B cell (primary cell): ENCODE data around the gene GMPS.

Source experiments
- CTCF ChIP-seq: fragments of 200-600 bp; IDR thresholded peaks from one replicate; pipeline ENCODE4 v1.8.0; 2022; ENCODE audit warnings: antibody characterized with exemption, mild to moderate bottlenecking
- EZH2 ChIP-seq: IDR thresholded peaks from 2 replicates; pipeline ENCODE4 v1.6.1; 2012; ENCODE audit warnings: borderline replicate concordance, low read depth, mild to moderate bottlenecking, moderate library complexity, low read length; ENCODE audit not compliant: insufficient read depth, poor library complexity, severe bottlenecking

GRCh38 chr3:155908086-155908485, 37.6 kb downstream of the GMPS start:
- TF ChIP-seq CTCF (no peak), EZH2 (no peak)
